Neural progenitor cell (in vitro differentiated cells): ENCODE measurements around the gene PSMG4. TPM values are rescaled to one million over a fixed set of nuclear protein-coding genes. Genes with fewer than 3 reads are reported as not detected.
A peak's percentile ranks its signal among the peaks of the same experiment; 100 is the strongest.

Experiments used
- DNase-seq: peaks from one replicate; pipeline ENCODE4 v3.0.0-alpha.2; 2016; ENCODE audit warnings: low spot score
- H2AFZ ChIP-seq: fragments of 200-600 bp; sonication (generic); replicated peaks from 2 replicates; pipeline ENCODE4 v1.6.1; 2016; ENCODE audit warnings: antibody characterized with exemption
- H3F3A ChIP-seq: fragments of 200-600 bp; sonication (generic); 2 replicates; pipeline ENCODE4 v1.6.1; 2016; ENCODE audit warnings: antibody characterized with exemption, low read depth
- H3K27ac ChIP-seq: fragments of 200-600 bp; sonication (generic); 2 replicates; pipeline ENCODE4 v1.5.1; 2016; ENCODE audit warnings: mild to moderate bottlenecking
- H3K27me3 ChIP-seq: fragments of 200-600 bp; sonication (generic); 2 replicates; pipeline ENCODE4 v1.6.1; 2016; ENCODE audit warnings: mild to moderate bottlenecking, moderate library complexity
- H3K36me3 ChIP-seq: fragments of 200-600 bp; sonication (generic); 2 replicates; pipeline ENCODE4 v1.5.1; 2016
- H3K4me1 ChIP-seq: fragments of 200-600 bp; sonication (generic); 2 replicates; pipeline ENCODE4 v1.6.1; 2016; ENCODE audit warnings: mixed run types
- H3K4me2 ChIP-seq: fragments of 200-600 bp; sonication (generic); 2 replicates; pipeline ENCODE4 v1.6.1; 2016
- H3K4me3 ChIP-seq: fragments of 200-600 bp; sonication (generic); 2 replicates; pipeline ENCODE4 v1.5.1; 2016
- H3K79me2 ChIP-seq: fragments of 200-600 bp; sonication (generic); 2 replicates; pipeline ENCODE4 v1.6.1; 2016; ENCODE audit warnings: low read depth
- H3K9ac ChIP-seq: fragments of 200-600 bp; sonication (generic); 2 replicates; pipeline ENCODE4 v1.6.1; 2016
- H3K9me3 ChIP-seq: fragments of 200-600 bp; sonication (generic); 2 replicates; pipeline ENCODE4 v1.5.1; 2016; ENCODE audit warnings: low read depth
- H4K20me1 ChIP-seq: fragments of 200-600 bp; sonication (generic); 2 replicates; pipeline ENCODE4 v1.6.1; 2016; ENCODE audit warnings: low read depth
- H3K27ac Mint-ChIP-seq: 3 replicates; pipeline ENCODE4 v1.8.0; 2021; ENCODE audit warnings: mixed read lengths
- H3K27me3 Mint-ChIP-seq: 2 replicates; pipeline ENCODE4 v1.8.0; 2022; ENCODE audit warnings: low read depth, mild to moderate bottlenecking, inconsistent platforms, moderate library complexity, mixed read lengths; ENCODE audit not compliant: insufficient read depth
- H3K36me3 Mint-ChIP-seq: 3 replicates; pipeline ENCODE4 v1.8.0; 2021; ENCODE audit warnings: mixed read lengths
- H3K4me1 Mint-ChIP-seq: 3 replicates; pipeline ENCODE4 v1.8.0; 2021; ENCODE audit warnings: mixed read lengths
- H3K4me3 Mint-ChIP-seq: 3 replicates; pipeline ENCODE4 v1.8.0; 2021; ENCODE audit warnings: mild to moderate bottlenecking, moderate library complexity, mixed read lengths
- H3K9me3 Mint-ChIP-seq: 3 replicates; pipeline ENCODE4 v1.8.0; 2020; ENCODE audit warnings: mixed read lengths
- EZH2 ChIP-seq: fragments of 200-600 bp; sonication (generic); IDR thresholded peaks from 2 replicates; pipeline ENCODE4 v1.6.1; 2017; ENCODE audit warnings: antibody characterized with exemption, mild to moderate bottlenecking, moderate library complexity
- EZH2phosphoT487 ChIP-seq: fragments of 200-600 bp; sonication (generic); IDR thresholded peaks from 2 replicates; pipeline ENCODE4 v1.6.1; 2017; ENCODE audit warnings: antibody characterized with exemption
- total RNA-seq: library from RNA; depleted of rRNA; stranded (reverse); fragments of >200 nt; gene quantifications from 2 replicates; pipeline ENCODE4 v1.2.3, GENCODE V29; 2015; ENCODE audit warnings: low replicate concordance
- TF ChIP-seq, protein P1 (sequence below): fragments of 200-600 bp; sonication (generic); IDR thresholded peaks from 2 replicates; pipeline ENCODE4 v1.5.1; 2017; ENCODE audit warnings: antibody characterized with exemption, mild to moderate bottlenecking

Gene PSMG4
- total RNA-seq, 1 donor from 2014 or later: 15.2 TPM

DNA sequence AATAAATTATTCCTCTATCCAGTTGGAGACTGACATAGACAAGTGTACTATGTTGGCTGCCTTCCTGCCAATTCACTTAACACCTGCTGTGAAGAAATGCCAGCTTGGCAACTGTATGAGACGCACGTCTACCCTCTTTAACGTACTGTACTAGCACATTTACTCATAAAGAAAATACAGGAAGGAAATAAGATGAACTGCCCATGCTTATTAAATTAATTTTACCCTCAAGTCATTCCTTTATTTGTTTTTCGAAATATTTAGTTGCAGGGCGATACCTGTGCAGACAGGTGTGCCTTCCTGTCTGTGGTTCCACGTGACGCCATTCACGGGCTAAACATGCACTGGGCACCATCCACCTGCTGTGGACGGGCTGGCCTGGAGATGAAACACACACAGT is 52.0 kb downstream of the PSMG4 start:
- no peak for DNase-seq
- no peaks in the 10 kb centered on the region for H3K4me1 ChIP-seq
- peaks cover 33% of the 10 kb centered on the region for H3K36me3 Mint-ChIP-seq
- H3K27ac Mint-ChIP-seq: no peak overlapping the region
- H3K4me3 ChIP-seq: no peak overlapping the region
- no peak overlapping the region for H3K4me3 Mint-ChIP-seq
- no peaks in the 10 kb centered on the region for H3K79me2 ChIP-seq
- no peaks in the 10 kb centered on the region for H3F3A ChIP-seq
- no peaks in the 10 kb centered on the region for H4K20me1 ChIP-seq
- no peaks in the 10 kb centered on the region for H3K27me3 ChIP-seq
- H3K4me2 ChIP-seq: no peak overlapping the region
- H3K36me3 ChIP-seq: no peaks in the 10 kb centered on the region
- no peaks in the 10 kb centered on the region for H3K9me3 ChIP-seq
- H2AFZ ChIP-seq: no peak overlapping the region
- peaks cover 2% of the 10 kb centered on the region for H3K9me3 Mint-ChIP-seq
- H3K27ac ChIP-seq: no peak overlapping the region
- no peak for TF ChIP-seq EZH2phosphoT487
- TF ChIP-seq, protein P1, sequence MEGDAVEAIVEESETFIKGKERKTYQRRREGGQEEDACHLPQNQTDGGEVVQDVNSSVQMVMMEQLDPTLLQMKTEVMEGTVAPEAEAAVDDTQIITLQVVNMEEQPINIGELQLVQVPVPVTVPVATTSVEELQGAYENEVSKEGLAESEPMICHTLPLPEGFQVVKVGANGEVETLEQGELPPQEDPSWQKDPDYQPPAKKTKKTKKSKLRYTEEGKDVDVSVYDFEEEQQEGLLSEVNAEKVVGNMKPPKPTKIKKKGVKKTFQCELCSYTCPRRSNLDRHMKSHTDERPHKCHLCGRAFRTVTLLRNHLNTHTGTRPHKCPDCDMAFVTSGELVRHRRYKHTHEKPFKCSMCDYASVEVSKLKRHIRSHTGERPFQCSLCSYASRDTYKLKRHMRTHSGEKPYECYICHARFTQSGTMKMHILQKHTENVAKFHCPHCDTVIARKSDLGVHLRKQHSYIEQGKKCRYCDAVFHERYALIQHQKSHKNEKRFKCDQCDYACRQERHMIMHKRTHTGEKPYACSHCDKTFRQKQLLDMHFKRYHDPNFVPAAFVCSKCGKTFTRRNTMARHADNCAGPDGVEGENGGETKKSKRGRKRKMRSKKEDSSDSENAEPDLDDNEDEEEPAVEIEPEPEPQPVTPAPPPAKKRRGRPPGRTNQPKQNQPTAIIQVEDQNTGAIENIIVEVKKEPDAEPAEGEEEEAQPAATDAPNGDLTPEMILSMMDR: no peak
- no peak for TF ChIP-seq EZH2
- H3K27me3 Mint-ChIP-seq: peaks cover under 1% of the 10 kb centered on the region
- H3K9ac ChIP-seq: no peak overlapping the region
- H3K4me1 Mint-ChIP-seq: peaks cover 30% of the 10 kb centered on the region

DNA sequence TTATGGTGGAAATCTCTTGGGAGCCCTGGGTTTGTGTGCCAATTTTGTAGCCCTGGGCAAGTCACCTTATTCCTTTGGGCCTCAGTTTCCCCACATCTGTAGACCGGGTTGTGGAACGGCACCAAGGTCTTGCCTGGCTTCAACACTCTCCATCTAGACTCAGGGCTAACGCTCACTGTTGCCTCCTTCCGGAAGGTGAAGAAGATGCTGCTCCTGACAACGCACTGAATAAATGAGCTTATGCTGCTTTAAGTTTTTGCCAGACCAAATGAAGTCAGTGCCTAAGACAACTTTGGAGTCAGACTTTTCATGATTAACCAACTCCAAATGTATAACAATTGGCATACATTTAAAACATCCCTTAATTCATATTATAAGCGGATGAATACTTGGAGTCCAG is 53.1 kb downstream of the PSMG4 start:
- Histone ChIP-seq H2AFZ (no peak overlapping the region), H3F3A (no peaks in the 10 kb centered on the region), H3K9me3 (no peaks in the 10 kb centered on the region), H3K4me2 (no peak overlapping the region), H3K4me1 (no peaks in the 10 kb centered on the region), H3K27me3 (no peaks in the 10 kb centered on the region), H3K27ac (no peak overlapping the region), H3K36me3 (no peaks in the 10 kb centered on the region), H3K9ac (no peak overlapping the region), H3K4me3 (no peak overlapping the region), H3K79me2 (no peaks in the 10 kb centered on the region), H4K20me1 (no peaks in the 10 kb centered on the region)
- Mint-ChIP-seq H3K27ac (no peak overlapping the region), H3K36me3 (peaks cover 31% of the 10 kb centered on the region), H3K4me3 (no peak overlapping the region), H3K27me3 (no peaks in the 10 kb centered on the region), H3K9me3 (no peaks in the 10 kb centered on the region), H3K4me1 (peaks cover 36% of the 10 kb centered on the region)
- no peak for TF ChIP-seq EZH2phosphoT487
- TF ChIP-seq, protein P1: no peak
- TF ChIP-seq EZH2: no peak
- no peak for DNase-seq

DNA sequence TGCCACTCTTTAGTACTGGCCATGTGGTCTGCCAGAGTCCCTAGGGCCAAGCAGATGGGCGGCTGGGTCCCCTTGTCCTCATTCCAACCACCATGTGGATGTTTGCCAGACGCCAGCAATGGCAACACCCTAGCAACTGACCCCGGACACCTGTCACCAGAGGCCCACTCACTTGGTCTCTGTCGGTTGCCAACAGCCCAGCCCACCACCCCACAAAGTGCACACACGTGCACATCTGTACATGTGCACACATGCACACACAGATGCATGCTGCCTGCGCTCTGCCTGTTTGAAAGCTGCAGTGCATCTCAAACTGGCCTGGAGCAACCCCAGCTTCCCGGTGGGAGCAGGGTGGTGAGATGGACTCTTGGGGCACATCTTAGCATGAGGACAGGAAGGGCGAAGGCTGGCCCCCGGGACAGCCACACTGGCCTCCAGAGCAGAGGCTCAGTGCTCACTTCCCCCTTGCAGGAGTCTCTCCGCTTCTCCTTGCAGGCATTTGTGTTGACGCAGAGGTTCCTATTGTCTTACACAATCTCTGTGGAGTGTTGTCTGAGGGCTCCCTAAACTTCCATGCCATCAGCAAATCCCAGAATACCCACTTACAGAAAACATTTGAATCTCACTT is 54.0 kb downstream of the PSMG4 start:
- Histone ChIP-seq H3K79me2 (no peaks in the 10 kb centered on the region), H3F3A (no peaks in the 10 kb centered on the region), H3K9ac (no peak overlapping the region), H2AFZ (no peak overlapping the region), H3K36me3 (no peaks in the 10 kb centered on the region), H3K4me2 (no peak overlapping the region), H3K4me3 (no peak overlapping the region), H4K20me1 (no peaks in the 10 kb centered on the region), H3K4me1 (no peaks in the 10 kb centered on the region), H3K9me3 (no peaks in the 10 kb centered on the region), H3K27me3 (no peaks in the 10 kb centered on the region), H3K27ac (no peak overlapping the region)
- Mint-ChIP-seq H3K4me1 (peaks cover 38% of the 10 kb centered on the region), H3K27me3 (no peaks in the 10 kb centered on the region), H3K9me3 (no peaks in the 10 kb centered on the region), H3K4me3 (no peak overlapping the region), H3K27ac (peak overlapping the region; percentile 35), H3K36me3 (peaks cover 37% of the 10 kb centered on the region)
- TF ChIP-seq, protein P1: no peak
- no peak for TF ChIP-seq EZH2phosphoT487
- no peak for TF ChIP-seq EZH2
- no peak for DNase-seq
